Measurements from ENCODE around the gene TGIF2.

GRCh38 chr20:36605399-36606157, 32.2 kb downstream of the TGIF2 start, which contains the start of gene RAB5IF:
- TF ChIP-seq ZSCAN18 (tag by site-specific recombination; IDR thresholded peaks at IDR 0.05) (0 out of 2 replicates have a peak, but pooled peaks have one; percentile 22), ATF2 (tag by site-specific recombination; IDR thresholded peaks at IDR 0.05; ENCODE audit: low read depth) (peak; percentile 100), CTCF (tag by site-specific recombination; IDR thresholded peaks at IDR 0.05) (peak; percentile 100), ZNF549 (tag by site-specific recombination; IDR thresholded peaks at IDR 0.05) (no peak)
